SH-SY5Y (cell line): Measurements from ENCODE around the gene CDC42BPB.

ENCODE experiments used
- GATA2 ChIP-seq: IDR thresholded peaks from 2 replicates; pipeline ENCODE4 v1.6.1; 2011; ENCODE audit warnings: mild to moderate bottlenecking, low read depth, low read length
- GATA3 ChIP-seq: IDR thresholded peaks from 2 replicates; pipeline ENCODE4 v1.6.1; 2011; ENCODE audit warnings: low read depth, mild to moderate bottlenecking, low read length, moderate library complexity

DNA sequence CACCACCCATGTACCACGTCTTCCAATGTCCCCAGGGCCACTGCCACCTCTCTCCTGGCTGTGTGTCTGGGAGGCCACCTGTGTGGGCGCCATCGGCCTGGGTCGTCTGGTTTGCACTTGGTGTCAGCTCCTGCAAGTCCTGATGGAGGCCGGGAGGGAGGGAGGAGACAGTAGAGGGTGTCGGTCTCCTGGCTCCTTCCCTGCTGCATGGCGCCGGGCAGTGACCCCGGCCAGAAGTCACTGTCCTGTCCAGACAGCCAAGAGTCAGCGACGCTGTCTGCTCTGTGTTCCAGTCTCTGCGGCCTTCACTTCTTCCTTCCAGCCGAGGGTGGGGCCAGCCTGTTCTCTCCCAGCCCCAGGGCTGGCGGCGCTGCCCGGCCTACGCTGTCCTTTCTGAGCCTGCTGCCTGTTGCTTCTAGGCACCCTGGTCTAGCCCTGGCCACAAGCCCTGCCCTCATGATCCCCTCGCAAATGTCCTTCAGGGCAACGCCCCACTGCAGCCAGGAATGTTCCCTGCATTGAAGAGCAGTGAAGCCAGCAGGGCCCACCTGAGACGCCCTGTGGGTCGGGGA lies 13.7 kb upstream of the CDC42BPB start:
- TF ChIP-seq GATA2 (no peak), GATA3 (no peak)
